Stimulated activated CD4-positive, alpha-beta T cell treated with anti-CD3 and anti-CD28 coated beads, Interleukin-2, amount 100 ng/mL, for 24 hours (primary cell): ENCODE data around the gene SLC5A8.
"Not testable (repeated sequence)": the region's sequence is repeated elsewhere in the genome, so short reads cannot be mapped to it uniquely, and the experiment has no call there.

Source experiments
- DNase-seq, 2 donors: peaks; one replicate each; pipeline ENCODE4 v3.0.0-alpha.2; 2020

The SLC5A8 gene

GRCh38 chr12:101168001-101168400, 42.0 kb downstream of the SLC5A8 start:
- DNase-seq, result no peak

GRCh38 chr12:101166866-101167265, 43.2 kb downstream of the SLC5A8 start:
- DNase-seq, result no peak

- no peak for DNase-seq
These were observed 44.7 kb downstream of the SLC5A8 start for GRCh38 chr12:101165319-101165718.

GRCh38 chr12:101145777-101146431, 64.1 kb downstream of the SLC5A8 start:
- DNase-seq, result not testable (repeated sequence)

- DNase-seq, result no peak
These were observed 82.4 kb downstream of the SLC5A8 start for GRCh38 chr12:101127521-101128219.

- no peak for DNase-seq
These were observed 92.2 kb downstream of the SLC5A8 start for GRCh38 chr12:101117842-101118241.

- no peak for DNase-seq
These were observed 93.1 kb downstream of the SLC5A8 start for GRCh38 chr12:101116911-101117310.

GRCh38 chr12:101115326-101115725, 94.7 kb downstream of the SLC5A8 start:
- DNase-seq, result no peak

- DNase-seq, result no peak
These were observed 98.6 kb downstream of the SLC5A8 start for GRCh38 chr12:101111441-101111840.

- no peak for DNase-seq
These were observed 99.2 kb downstream of the SLC5A8 start for GRCh38 chr12:101110866-101111265.

- DNase-seq, result no peak
These were observed 101.9 kb downstream of the SLC5A8 start for GRCh38 chr12:101108130-101108529.

- DNase-seq, result no peak
These were observed 102.8 kb downstream of the SLC5A8 start for GRCh38 chr12:101107032-101107763.
